HL-60 (cell line): ENCODE data around the gene BIRC7.

Source experiments
- DNase-seq, 2 experiments: peaks; one replicate each; pipeline ENCODE4 v3.0.0-alpha.2; 2010 to 2020; ENCODE audit warnings: low read depth in 1 of 2, low spot score in 1 of 2
- H3K27ac ChIP-seq: fragments of 250-450 bp; sonication (Bioruptor Pico); replicated peaks from 2 replicates; pipeline ENCODE4 v1.5.1; 2020; ENCODE audit warnings: mild to moderate bottlenecking, moderate library complexity
- H3K27me3 ChIP-seq: fragments of 250-450 bp; sonication (Bioruptor Pico); 2 replicates; pipeline ENCODE4 v1.5.1; 2021; ENCODE audit warnings: mild to moderate bottlenecking, moderate library complexity; ENCODE audit not compliant: insufficient read depth, poor library complexity, severe bottlenecking
- H3K4me3 ChIP-seq: replicated peaks from 2 replicates; pipeline ENCODE4 v1.5.1; 2011; ENCODE audit warnings: mild to moderate bottlenecking, control low read depth, low read length; ENCODE audit not compliant: insufficient read depth
- CTCF ChIP-seq: IDR thresholded peaks from one replicate; pipeline ENCODE4 v1.5.1; 2011; ENCODE audit warnings: low read length, control low read depth, inconsistent platforms; ENCODE audit not compliant: insufficient read depth
- GABPA ChIP-seq: IDR thresholded peaks from 2 replicates; pipeline ENCODE4 v1.6.1; 2012; ENCODE audit warnings: low read depth
- POLR2AphosphoS5 ChIP-seq: IDR thresholded peaks from 2 replicates; pipeline ENCODE4 v1.6.1; 2012; ENCODE audit warnings: low read depth
- REST ChIP-seq: IDR thresholded peaks from 2 replicates; pipeline ENCODE4 v1.6.1; 2012; ENCODE audit warnings: low read depth; ENCODE audit not compliant: insufficient replicate concordance
- SPI1 ChIP-seq: IDR thresholded peaks from 2 replicates; pipeline ENCODE4 v1.6.1; 2012; ENCODE audit warnings: low read depth, mild to moderate bottlenecking, borderline replicate concordance

Gene BIRC7

GRCh38 chr20:63202811-63203526 lies 32.7 kb upstream of the BIRC7 start:
- Histone ChIP-seq H3K4me3 (no peak overlapping the region), H3K27me3 (no peaks in the 10 kb centered on the region), H3K27ac (no peak overlapping the region)
- DNase-seq, result no peak
- no peak for TF ChIP-seq GABPA
- TF ChIP-seq CTCF, result no peak
- no peak for TF ChIP-seq REST
- TF ChIP-seq SPI1, result no peak
- TF ChIP-seq POLR2AphosphoS5, result no peak

DNA sequence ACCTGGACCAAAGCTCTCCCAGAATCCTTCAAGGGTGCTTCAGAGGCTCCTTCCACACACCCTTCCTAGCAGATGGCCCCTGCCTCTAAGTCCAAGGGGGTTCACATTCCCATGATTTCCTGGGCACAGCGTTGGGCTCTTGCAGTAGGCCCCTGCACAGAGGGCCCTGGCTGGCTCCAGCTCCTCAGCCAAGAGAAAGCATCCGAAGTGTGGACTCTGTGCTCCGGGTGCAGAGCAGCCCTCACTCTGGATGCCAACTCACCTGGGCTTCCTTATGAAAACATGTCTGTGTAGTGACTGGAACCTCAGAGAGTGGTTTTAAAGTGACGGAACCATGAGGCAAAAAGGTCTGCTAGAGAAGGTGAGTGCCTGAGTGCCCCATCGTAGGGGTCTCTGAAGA lies 31.3 kb upstream of the BIRC7 start:
- no peaks in the 10 kb centered on the region for H3K27me3 ChIP-seq
- TF ChIP-seq POLR2AphosphoS5 (no peak), CTCF (no peak), SPI1 (no peak), GABPA (no peak), REST (no peak)
- H3K4me3 ChIP-seq, result no peak overlapping the region
- H3K27ac ChIP-seq, result no peak overlapping the region
- DNase-seq, result no peak

DNA sequence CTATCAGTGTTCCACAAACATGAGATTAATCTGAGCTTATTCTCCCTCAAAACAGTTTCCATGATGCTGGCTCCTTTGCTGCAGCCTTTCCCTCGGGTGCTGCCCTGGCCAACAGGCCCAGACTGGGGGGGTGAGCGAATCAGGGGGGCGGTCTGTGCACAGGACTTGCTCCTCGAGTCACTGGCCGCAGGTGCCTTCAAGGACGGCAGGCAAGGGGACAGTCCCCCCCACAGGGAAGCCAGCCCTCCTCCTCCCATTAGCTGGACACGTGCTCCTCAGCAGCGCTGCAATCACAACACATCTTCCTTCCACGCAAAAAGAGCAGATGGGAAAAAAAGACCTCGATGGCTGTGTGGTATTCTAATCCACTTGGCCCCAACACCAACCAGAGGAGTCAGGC lies 29.8 kb upstream of the BIRC7 start:
- no peak for DNase-seq
- TF ChIP-seq SPI1 (no peak), GABPA (no peak), REST (no peak), POLR2AphosphoS5 (no peak), CTCF (no peak)
- H3K4me3 ChIP-seq, result no peak overlapping the region
- H3K27me3 ChIP-seq, result no peaks in the 10 kb centered on the region
- no peak overlapping the region for H3K27ac ChIP-seq
